GM10248 (cell line): ENCODE results near the gene MPEG1.

Experiments used
- CTCF ChIA-PET: fragments of 300-600 bp; sonication (Branson Sonifier 250); formaldehyde crosslinking; extraction: SDS; loops from one replicate; lab custom pipeline; 2021; ENCODE audit warnings: antibody characterized with exemption; lab: Yijun Ruan, JAX
- POLR2A ChIA-PET: fragments of 350-650 bp; sonication (Branson Sonifier 250); formaldehyde crosslinking; extraction: SDS; loops from one replicate; lab custom pipeline; 2020; ENCODE audit warnings: antibody characterized with exemption; lab: Yijun Ruan, JAX
- DNase-seq: peaks from one replicate; pipeline ENCODE4 v3.0.0; 2012; ENCODE audit errors: extremely low spot score
- CTCF ChIP-seq: IDR thresholded peaks from 2 replicates; pipeline ENCODE4 v1.5.1; 2012; ENCODE audit warnings: mild to moderate bottlenecking, low read depth; ENCODE audit errors: extremely low read depth, missing control alignments, control extremely low read depth

MPEG1 gene

GRCh38 chr11:59195586-59195985 is 17.1 kb downstream of the MPEG1 start:
- ChIA-PET POLR2A (no interaction called here), CTCF (interaction anchor here (1.2 to 36.1 kb wide), 2 partner anchors 11 to 20 kb away, joined by 3 to 962 read pairs; partner anchors contain the start of gene DTX4)
- DNase-seq: no peak
- TF ChIP-seq CTCF: no peak

GRCh38 chr11:59193587-59194130 is 19.1 kb downstream of the MPEG1 start:
- CTCF ChIA-PET: interaction anchor here (0.9 to 36.1 kb wide), 8 partner anchors 8 to 626 kb away, joined by 3 to 962 read pairs (median 5); partner anchors contain the start of genes DTX4 and MPEG1
- POLR2A ChIA-PET: no interaction called here
- DNase-seq: no peak
- TF ChIP-seq CTCF: no peak

- ChIA-PET POLR2A (no interaction called here), CTCF (interaction anchor here (1.0 to 36.1 kb wide), 6 partner anchors 9 to 34 kb away, joined by 3 to 962 read pairs (median 8); partner anchors contain the start of genes DTX4 and MPEG1)
- DNase-seq: no peak
- TF ChIP-seq CTCF: no peak
These were observed 20.2 kb downstream of the MPEG1 start for GRCh38 chr11:59192446-59193020.

- CTCF ChIA-PET: interaction anchor here (0.8 to 36.1 kb wide), 4 partner anchors 12 to 33 kb away, joined by 3 to 962 read pairs (median 12); partner anchors contain the start of gene DTX4
- no peak for TF ChIP-seq CTCF
- POLR2A ChIA-PET: no interaction called here
- no peak for DNase-seq
These were observed 20.8 kb downstream of the MPEG1 start for GRCh38 chr11:59191890-59192289.

GRCh38 chr11:59191095-59191494 is 21.6 kb downstream of the MPEG1 start:
- no peak for DNase-seq
- ChIA-PET CTCF (interaction anchor here (0.8 to 36.1 kb wide), 5 partner anchors 8 to 33 kb away, joined by 3 to 962 read pairs (median 13); partner anchors contain the start of gene DTX4), POLR2A (no interaction called here)
- TF ChIP-seq CTCF: no peak

- DNase-seq: no peak
- ChIA-PET POLR2A (interaction anchor here (0.6 kb wide), 1 partner anchor 10 kb away, joined by 4 read pairs; no protein-coding TSS in a partner anchor), CTCF (interaction anchor here (0.8 to 36.1 kb wide), 7 partner anchors 9 to 32 kb away, joined by 3 to 962 read pairs (median 4); partner anchors contain the start of gene DTX4)
- no peak for TF ChIP-seq CTCF
These were observed 22.7 kb downstream of the MPEG1 start for GRCh38 chr11:59189986-59190385.
